HepG2 (cell line): ENCODE data around the gene ALOX5. TPM values are rescaled to one million over a fixed set of nuclear protein-coding genes. Genes with fewer than 3 reads are reported as not detected.
"Not testable (repeated sequence)": the region's sequence is repeated elsewhere in the genome, so short reads cannot be mapped to it uniquely, and the experiment has no call there.

Experiments
- ATAC-seq: fragments of 200-7000 bp; cut with Tn5 transposase; 3 replicates; pipeline ENCODE4 v1.9.1; 2020; ENCODE audit warnings: mild to moderate bottlenecking, moderate library complexity
- BruUV-seq: library from RNA; stranded (reverse); fragments of 400-500 nt; replicated peaks from 2 replicates; lab custom pipeline; 2021; lab: Mats Ljungman, UMichigan
- CTCF ChIA-PET: fragments of 300-600 bp; formaldehyde crosslinking; extraction: SDS; loops from one replicate; lab custom pipeline; 2021; ENCODE audit warnings: low total read pairs, inconsistent platforms, low intra/inter-chr PET ratio; lab: Yijun Ruan, JAX
- POLR2A ChIA-PET: fragments of 350-600 bp; sonication (Branson Sonifier 250); formaldehyde crosslinking; loops from one replicate; lab custom pipeline; 2020; ENCODE audit warnings: antibody characterized with exemption, inconsistent platforms; lab: Yijun Ruan, JAX
- DNase-seq: peaks from one replicate; pipeline ENCODE4 v3.0.0-alpha.2; 2015; ENCODE audit warnings: low spot score
- FAIRE-seq: peaks from 3 replicates; lab custom pipeline; 2011; peaks lifted over from hg19 to GRCh38; lab: Jason Lieb, UNC
- H2AFZ ChIP-seq: one replicate; pipeline ENCODE4 v1.6.1; 2011; ENCODE audit warnings: low read length, inconsistent platforms
- H3K27ac ChIP-seq: fragments of 300-600 bp; 3 replicates; pipeline ENCODE4 v1.8.0; 2011; ENCODE audit warnings: mixed run types, mild to moderate bottlenecking, mixed read lengths, low read length, inconsistent platforms; ENCODE audit not compliant: insufficient read depth; ENCODE audit errors: extremely low read length
- H3K27me3 ChIP-seq, 2 experiments: fragments of 200-600 bp in 1 of 2; 2 replicates in 1 of 2; 3 replicates in 1 of 2; pipeline versions ENCODE4 v1.6.0 to v1.8.0; 2011; ENCODE audit warnings: low read length in 2 of 2, mild to moderate bottlenecking in 2 of 2, moderate library complexity in 2 of 2, inconsistent platforms in 1 of 2; ENCODE audit not compliant: insufficient read depth in 2 of 2, control insufficient read depth in 1 of 2
- H3K36me3 ChIP-seq, 2 experiments: fragments of 200-600 bp in 1 of 2; replicated peaks in 1 of 2; 2 replicates in 1 of 2; 3 replicates in 1 of 2; pipeline versions ENCODE4 v1.5.1 to v1.8.0; 2011; ENCODE audit warnings: low read length in 2 of 2, inconsistent platforms in 1 of 2; ENCODE audit not compliant: insufficient read depth in 2 of 2, control insufficient read depth in 1 of 2
- H3K4me1 ChIP-seq: 2 replicates; pipeline ENCODE4 v1.5.1; 2012; ENCODE audit warnings: low read length, inconsistent platforms; ENCODE audit not compliant: insufficient read depth
- H3K4me2 ChIP-seq: 2 replicates; pipeline ENCODE4 v1.6.0; 2011; ENCODE audit warnings: low read depth, low read length, inconsistent platforms
- H3K4me3 ChIP-seq, 3 experiments: fragments of 200-600 bp in 1 of 3; sonication (generic), shearing (Covaris generic) in 1 of 3; replicated peaks in 1 of 3; 2 replicates each; pipeline ENCODE4 v1.5.1; 2011 to 2016; ENCODE audit warnings: low read length in 3 of 3, inconsistent platforms in 2 of 3, low read depth in 2 of 3, mild to moderate bottlenecking in 2 of 3, control low read depth in 1 of 3, mixed read lengths in 1 of 3; ENCODE audit not compliant: insufficient read depth in 1 of 3
- H3K79me2 ChIP-seq: one replicate; pipeline ENCODE4 v1.6.1; 2011; ENCODE audit warnings: low read length, inconsistent platforms; ENCODE audit not compliant: insufficient read depth
- H3K9ac ChIP-seq: 2 replicates; pipeline ENCODE4 v1.6.0; 2011; ENCODE audit warnings: mild to moderate bottlenecking, low read depth, low read length, inconsistent platforms; ENCODE audit not compliant: insufficient read depth
- H3K9me3 ChIP-seq: 2 replicates; pipeline ENCODE4 v1.5.1; 2012; ENCODE audit warnings: mild to moderate bottlenecking, low read length
- H4K20me1 ChIP-seq: 2 replicates; pipeline ENCODE4 v1.6.0; 2011; ENCODE audit warnings: inconsistent platforms, mild to moderate bottlenecking, low read length, moderate library complexity; ENCODE audit not compliant: insufficient read depth
- ZFAT ChIP-seq: sonication (generic); formaldehyde crosslinking; conservative IDR thresholded peaks from 2 replicates; pipeline ENCODE4 v1.8.1; 2023; ENCODE audit warnings: missing genetic modification reagents, inconsistent platforms
- WGBS: methylation state at CpG from one replicate; pipeline ENCODE4 v1.1.6; 2017; ENCODE audit warnings: low lambda C conversion rate; 5-methylcytosine and 5-hydroxymethylcytosine counted together
- in situ Hi-C: cut with HindIII; loops from 2 replicates; pipeline ENCODE4 v1.10.0; 2017; ENCODE audit warnings: low pct_unique_long_range_greater_than_20kb; ENCODE audit not compliant: extremely low pct_ligation_motif_present
- intact Hi-C: fragments of 100-400 bp; cut with micrococcal nuclease; formaldehyde crosslinking; loops from one replicate; pipeline ENCODE4 v1.10.0; 2022; ENCODE audit not compliant: unreplicated experiment
- polyA plus RNA-seq, 8 experiments: library from polyadenylated mRNA; depleted of rRNA in 3 of 8; stranded (reverse) in 7 of 8; unstranded in 1 of 8; fragments of >200 nt; fragmentation: Illumina TruSeq in 4 of 8; extraction: Trizol in 4 of 8; gene quantifications; 2 replicates each; pipeline versions ENCODE4 v1.2.1 to v1.2.3, GENCODE V29; 2011 to 2016; ENCODE audit warnings: low read depth in 4 of 8, missing spikeins in 1 of 8, mixed read lengths in 1 of 8; ENCODE audit not compliant: insufficient read depth in 1 of 8
- total RNA-seq, 5 experiments: library from RNA; depleted of rRNA; stranded (reverse); fragments of >200 nt; fragmentation: Illumina TruSeq; extraction: Trizol; gene quantifications; 2 replicates each; pipeline ENCODE4 v1.2.3, GENCODE V29; 2016; ENCODE audit warnings: low read depth in 1 of 5
- TF ChIP-seq, protein P1 (sequence below): sonication (generic); formaldehyde crosslinking; IDR thresholded peaks from 2 replicates; pipeline ENCODE4 v1.5.1; 2020; ENCODE audit warnings: missing genetic modification reagents, mild to moderate bottlenecking, borderline replicate concordance
- TF ChIP-seq, protein P2 (sequence below): sonication (generic); formaldehyde crosslinking; IDR thresholded peaks from 2 replicates; pipeline ENCODE4 v1.9.0; 2022; ENCODE audit warnings: missing genetic modification reagents, mild to moderate bottlenecking, borderline replicate concordance
- TF ChIP-seq, protein P3 (sequence below): sonication (generic); formaldehyde crosslinking; IDR thresholded peaks from 2 replicates; pipeline ENCODE4 v1.9.0; 2021; ENCODE audit warnings: missing genetic modification reagents, mild to moderate bottlenecking, borderline replicate concordance
- TF ChIP-seq, protein P4 (sequence below): sonication (generic); formaldehyde crosslinking; IDR thresholded peaks from 2 replicates; pipeline ENCODE4 v1.8.1; 2023; ENCODE audit warnings: mild to moderate bottlenecking, missing genetic modification reagents

ALOX5 gene
- total and polyA plus RNA-seq, 2 of the 13 experiments (the other 11 are each of a cell fraction or from before 2014, with no cell fraction given), result 0.04 TPM; not detected in 1

DNA sequence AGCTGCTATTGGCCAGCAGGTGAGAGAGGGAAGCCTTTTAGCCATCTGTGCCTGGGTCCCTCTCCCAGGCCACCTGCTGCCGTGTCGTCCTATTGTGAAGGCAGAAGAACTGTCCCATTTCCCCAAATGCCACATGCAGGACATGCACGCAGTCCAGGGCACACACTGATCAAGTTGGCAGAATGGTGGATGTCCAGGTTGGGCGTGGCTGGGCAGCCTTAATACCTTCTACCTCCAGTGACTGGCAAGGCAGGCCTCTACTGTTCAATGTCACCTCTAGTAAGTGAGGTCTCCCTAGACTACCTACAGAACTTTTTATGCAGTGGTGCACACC is 37.6 kb downstream of the ALOX5 start:
- H4K20me1 ChIP-seq, result no peaks in the 10 kb centered on the region
- no TSS peak for BruUV-seq
- H3K4me1 ChIP-seq, result no peaks in the 10 kb centered on the region
- no peak overlapping the region for H3K9ac ChIP-seq
- no peaks in the 10 kb centered on the region for H3K36me3 ChIP-seq
- DNase-seq (no peak), FAIRE-seq (no peak), ATAC-seq (no peak)
- no peak overlapping the region for H3K27ac ChIP-seq
- ChIA-PET POLR2A (no interaction called here), CTCF (no interaction called here)
- TF ChIP-seq, protein P1, sequence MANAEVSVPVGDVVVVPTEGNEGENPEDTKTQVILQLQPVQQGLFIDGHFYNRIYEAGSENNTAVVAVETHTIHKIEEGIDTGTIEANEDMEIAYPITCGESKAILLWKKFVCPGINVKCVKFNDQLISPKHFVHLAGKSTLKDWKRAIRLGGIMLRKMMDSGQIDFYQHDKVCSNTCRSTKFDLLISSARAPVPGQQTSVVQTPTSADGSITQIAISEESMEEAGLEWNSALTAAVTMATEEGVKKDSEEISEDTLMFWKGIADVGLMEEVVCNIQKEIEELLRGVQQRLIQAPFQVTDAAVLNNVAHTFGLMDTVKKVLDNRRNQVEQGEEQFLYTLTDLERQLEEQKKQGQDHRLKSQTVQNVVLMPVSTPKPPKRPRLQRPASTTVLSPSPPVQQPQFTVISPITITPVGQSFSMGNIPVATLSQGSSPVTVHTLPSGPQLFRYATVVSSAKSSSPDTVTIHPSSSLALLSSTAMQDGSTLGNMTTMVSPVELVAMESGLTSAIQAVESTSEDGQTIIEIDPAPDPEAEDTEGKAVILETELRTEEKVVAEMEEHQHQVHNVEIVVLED (CRISPR knock-in tag), result no peak
- TF ChIP-seq, protein P2, sequence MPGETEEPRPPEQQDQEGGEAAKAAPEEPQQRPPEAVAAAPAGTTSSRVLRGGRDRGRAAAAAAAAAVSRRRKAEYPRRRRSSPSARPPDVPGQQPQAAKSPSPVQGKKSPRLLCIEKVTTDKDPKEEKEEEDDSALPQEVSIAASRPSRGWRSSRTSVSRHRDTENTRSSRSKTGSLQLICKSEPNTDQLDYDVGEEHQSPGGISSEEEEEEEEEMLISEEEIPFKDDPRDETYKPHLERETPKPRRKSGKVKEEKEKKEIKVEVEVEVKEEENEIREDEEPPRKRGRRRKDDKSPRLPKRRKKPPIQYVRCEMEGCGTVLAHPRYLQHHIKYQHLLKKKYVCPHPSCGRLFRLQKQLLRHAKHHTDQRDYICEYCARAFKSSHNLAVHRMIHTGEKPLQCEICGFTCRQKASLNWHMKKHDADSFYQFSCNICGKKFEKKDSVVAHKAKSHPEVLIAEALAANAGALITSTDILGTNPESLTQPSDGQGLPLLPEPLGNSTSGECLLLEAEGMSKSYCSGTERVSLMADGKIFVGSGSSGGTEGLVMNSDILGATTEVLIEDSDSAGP, result no peak
- TF ChIP-seq ZFAT (CRISPR knock-in tag), result no peak
- TF ChIP-seq, protein P3, sequence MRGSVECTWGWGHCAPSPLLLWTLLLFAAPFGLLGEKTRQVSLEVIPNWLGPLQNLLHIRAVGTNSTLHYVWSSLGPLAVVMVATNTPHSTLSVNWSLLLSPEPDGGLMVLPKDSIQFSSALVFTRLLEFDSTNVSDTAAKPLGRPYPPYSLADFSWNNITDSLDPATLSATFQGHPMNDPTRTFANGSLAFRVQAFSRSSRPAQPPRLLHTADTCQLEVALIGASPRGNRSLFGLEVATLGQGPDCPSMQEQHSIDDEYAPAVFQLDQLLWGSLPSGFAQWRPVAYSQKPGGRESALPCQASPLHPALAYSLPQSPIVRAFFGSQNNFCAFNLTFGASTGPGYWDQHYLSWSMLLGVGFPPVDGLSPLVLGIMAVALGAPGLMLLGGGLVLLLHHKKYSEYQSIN (CRISPR knock-in tag), result no peak
- TF ChIP-seq, protein P4, sequence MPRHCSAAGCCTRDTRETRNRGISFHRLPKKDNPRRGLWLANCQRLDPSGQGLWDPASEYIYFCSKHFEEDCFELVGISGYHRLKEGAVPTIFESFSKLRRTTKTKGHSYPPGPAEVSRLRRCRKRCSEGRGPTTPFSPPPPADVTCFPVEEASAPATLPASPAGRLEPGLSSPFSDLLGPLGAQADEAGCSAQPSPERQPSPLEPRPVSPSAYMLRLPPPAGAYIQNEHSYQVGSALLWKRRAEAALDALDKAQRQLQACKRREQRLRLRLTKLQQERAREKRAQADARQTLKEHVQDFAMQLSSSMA (CRISPR knock-in tag), result no peak
- in situ Hi-C loops (no loop called here), intact Hi-C loops (no loop called here)
- no peaks in the 10 kb centered on the region for H3K9me3 ChIP-seq
- H3K4me2 ChIP-seq, result no peak overlapping the region
- H2AFZ ChIP-seq, result no peak overlapping the region
- no peaks in the 10 kb centered on the region for H3K79me2 ChIP-seq
- 0% methylated on average over 1 of the region's 4 CpGs for WGBS
- H3K27me3 ChIP-seq, result no peaks in the 10 kb centered on the region; a peak in 1 of 5 replicates
- no peak overlapping the region for H3K4me3 ChIP-seq

DNA sequence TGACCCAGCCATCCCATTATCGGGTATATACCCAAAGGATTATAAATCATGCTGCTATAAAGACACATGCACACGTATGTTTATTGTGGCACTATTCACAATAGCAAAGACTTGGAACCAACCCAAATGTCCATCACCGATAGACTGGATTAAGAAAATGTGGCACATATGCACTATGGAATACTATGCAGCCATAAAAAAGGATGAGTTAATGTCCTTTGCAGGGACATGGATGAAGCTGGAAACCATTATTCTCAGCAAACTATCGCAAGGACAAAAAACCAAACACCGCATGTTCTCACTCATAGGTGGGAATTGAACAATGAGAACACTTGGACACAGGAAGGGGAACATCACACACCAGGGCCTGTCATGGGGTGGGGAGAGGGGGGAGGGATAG is 41.0 kb downstream of the ALOX5 start:
- H3K4me3 ChIP-seq, H3K9me3 ChIP-seq, ATAC-seq, BruUV-seq, H3K79me2 ChIP-seq, intact Hi-C loops, in situ Hi-C loops, H2AFZ ChIP-seq, FAIRE-seq, H3K27ac ChIP-seq, POLR2A ChIA-PET, CTCF ChIA-PET, DNase-seq, H3K4me2 ChIP-seq, H3K36me3 ChIP-seq, H4K20me1 ChIP-seq, H3K9ac ChIP-seq: not testable (repeated sequence)
- peaks cover 3 to 19% of the 10 kb centered on the region in 2 experiments; a peak in 4 of 5 replicates for H3K27me3 ChIP-seq
- WGBS, result 44% methylated on average over 5 of the region's 5 CpGs
- H3K4me1 ChIP-seq, result peaks cover 15% of the 10 kb centered on the region
